COLO829 (cell line): Measurements from ENCODE around the gene MLC1.

Experiments used
- DNase-seq: peaks from one replicate; pipeline ENCODE4 v3.0.0; 2012; ENCODE audit warnings: low spot score

The MLC1 gene

GRCh38 chr22:50076646-50077535, 8.3 kb downstream of the MLC1 start:
- DNase-seq, result no peak

- DNase-seq, result no peak
Observed at GRCh38 chr22:50074551-50075530, 10.4 kb downstream of the MLC1 start.

- no peak for DNase-seq
Observed at GRCh38 chr22:50074056-50074455, 11.2 kb downstream of the MLC1 start.

- no peak for DNase-seq
Observed at GRCh38 chr22:50072714-50073538, 12.3 kb downstream of the MLC1 start.

- DNase-seq, result no peak
Observed at GRCh38 chr22:50072167-50072555, 13.1 kb downstream of the MLC1 start.

- DNase-seq, result no peak
Observed at GRCh38 chr22:50071432-50072166, 13.6 kb downstream of the MLC1 start.

GRCh38 chr22:50070366-50070765, 14.9 kb downstream of the MLC1 start:
- DNase-seq, result no peak

- no peak for DNase-seq
Observed at GRCh38 chr22:50068096-50068495, 17.1 kb downstream of the MLC1 start.

- DNase-seq, result no peak
Observed at GRCh38 chr22:50067244-50067643, 18.0 kb downstream of the MLC1 start.

- no peak for DNase-seq
Observed at GRCh38 chr22:50064453-50064852, 20.8 kb downstream of the MLC1 start.

- no peak for DNase-seq
Observed at GRCh38 chr22:50063589-50064393, 21.4 kb downstream of the MLC1 start.

GRCh38 chr22:50062509-50063135, 22.6 kb downstream of the MLC1 start:
- no peak for DNase-seq

- DNase-seq, result no peak
Observed at GRCh38 chr22:50061824-50062355, 23.3 kb downstream of the MLC1 start.

- no peak for DNase-seq
Observed at GRCh38 chr22:50061141-50061823, 23.9 kb downstream of the MLC1 start.

GRCh38 chr22:50060441-50061140, 24.6 kb downstream of the MLC1 start:
- DNase-seq, result no peak

- no peak for DNase-seq
Observed at GRCh38 chr22:50059881-50060262, 25.4 kb downstream of the MLC1 start.

GRCh38 chr22:50058906-50059880, 26.0 kb downstream of the MLC1 start:
- no peak for DNase-seq
